NCI-H128 (cell line): ENCODE measurements around the gene KMT5B.

ENCODE experiments used
- DNase-seq: peaks from one replicate; lab custom pipeline; 2025; ENCODE audit not compliant: unreplicated experiment; lab: John Stamatoyannopoulos, UW

The KMT5B gene

GRCh38 chr11:68186061-68186460 is 27.0 kb downstream of the KMT5B start:
- no peak for DNase-seq

- no peak for DNase-seq
Measured at GRCh38 chr11:68181719-68182451, 31.2 kb downstream of the KMT5B start.

- DNase-seq = no peak
Measured at GRCh38 chr11:68179847-68180246, 33.2 kb downstream of the KMT5B start.

GRCh38 chr11:68177877-68178276 is 35.2 kb downstream of the KMT5B start:
- no peak for DNase-seq

GRCh38 chr11:68173926-68174325 is 39.2 kb downstream of the KMT5B start:
- no peak for DNase-seq

GRCh38 chr11:68169442-68169841 is 43.7 kb downstream of the KMT5B start:
- no peak for DNase-seq

- no peak for DNase-seq
Measured at GRCh38 chr11:68168694-68169093, 44.4 kb downstream of the KMT5B start.

GRCh38 chr11:68167474-68167873 is 45.6 kb downstream of the KMT5B start:
- DNase-seq = no peak

GRCh38 chr11:68166969-68167368 is 46.1 kb downstream of the KMT5B start:
- DNase-seq = no peak

GRCh38 chr11:68165601-68166000 is 47.5 kb downstream of the KMT5B start:
- no peak for DNase-seq

GRCh38 chr11:68164437-68164836 is 48.7 kb downstream of the KMT5B start:
- no peak for DNase-seq

- no peak for DNase-seq
Measured at GRCh38 chr11:68163691-68164090, 49.4 kb downstream of the KMT5B start.

- no peak for DNase-seq
Measured at GRCh38 chr11:68160100-68160695, 52.9 kb downstream of the KMT5B start.

- DNase-seq = no peak
Measured at GRCh38 chr11:68159665-68160064, 53.4 kb downstream of the KMT5B start.

- no peak for DNase-seq
Measured at GRCh38 chr11:68159161-68159560, 53.9 kb downstream of the KMT5B start.

- DNase-seq = no peak
Measured at GRCh38 chr11:68158580-68158979, 54.5 kb downstream of the KMT5B start.

- DNase-seq = no peak
Measured at GRCh38 chr11:68153742-68154141, 59.4 kb downstream of the KMT5B start.

- DNase-seq = no peak
Measured at GRCh38 chr11:68150037-68150436, 63.1 kb downstream of the KMT5B start.

GRCh38 chr11:68149417-68149816 is 63.7 kb downstream of the KMT5B start:
- DNase-seq = no peak

- DNase-seq = no peak
Measured at GRCh38 chr11:68148879-68149278, 64.2 kb downstream of the KMT5B start.

GRCh38 chr11:68148071-68148805 is 64.9 kb downstream of the KMT5B start:
- DNase-seq = no peak
